ENCODE measurements around the gene USH2A.
A peak's percentile ranks its signal among the peaks of the same experiment; 100 is the strongest.

Gene USH2A

DNA sequence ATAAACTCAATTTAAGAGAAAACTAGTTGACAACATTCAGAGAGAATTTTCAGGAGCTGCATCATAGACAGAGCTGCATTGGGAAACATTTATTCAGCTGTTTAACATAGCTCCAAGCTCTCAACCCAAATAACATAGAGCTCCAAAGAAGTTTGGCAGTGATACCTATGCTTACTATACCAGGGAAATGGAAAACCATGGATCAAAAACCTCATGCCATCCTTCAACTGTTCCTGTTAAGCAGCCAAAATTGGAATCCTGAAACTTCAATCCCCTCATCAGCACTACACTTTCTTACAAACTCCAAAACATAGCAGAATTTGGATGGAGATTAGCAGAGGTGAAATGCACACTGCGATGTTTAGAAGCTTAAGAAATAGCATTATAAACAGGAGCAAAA, 164.4 kb downstream of the USH2A start:
- DNase-seq, result no peak

DNA sequence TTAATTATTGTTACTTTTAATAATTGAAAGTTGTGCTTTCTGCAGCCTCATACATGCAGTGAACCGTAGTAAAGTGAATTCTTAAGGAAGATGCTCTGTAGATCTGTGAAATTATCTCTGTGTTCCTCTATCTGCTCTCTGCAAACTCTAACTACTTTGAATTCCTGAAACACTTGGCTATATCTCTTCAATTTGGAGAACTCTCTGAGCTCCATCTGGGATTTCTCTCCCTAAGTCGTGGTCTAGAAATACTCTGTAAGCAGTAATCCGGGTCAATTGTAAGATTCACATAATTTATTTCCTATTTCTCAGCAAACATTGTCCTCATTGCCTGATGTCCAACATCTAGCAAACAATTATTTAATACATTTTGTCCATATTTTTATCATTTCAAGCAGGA, 164.9 kb downstream of the USH2A start:
- DNase-seq, result no peak

DNA sequence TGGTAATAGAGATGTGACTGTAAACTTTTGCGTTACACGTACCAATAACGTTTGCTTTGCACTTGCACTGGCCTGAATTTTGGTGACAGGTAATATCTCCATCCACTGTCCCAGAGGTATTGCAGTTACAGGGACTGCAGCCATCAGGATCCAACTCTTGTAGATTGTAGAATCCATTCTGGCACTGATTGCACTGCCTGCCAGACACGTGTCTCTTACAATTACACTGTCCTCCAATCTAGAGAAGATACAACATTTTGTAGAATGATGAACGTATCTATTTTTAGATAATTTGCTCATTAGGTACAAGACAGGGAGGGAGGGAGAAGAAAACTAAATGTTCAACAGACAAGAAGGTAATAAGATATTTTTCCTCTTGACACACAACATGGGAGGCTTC, 172.4 kb downstream of the USH2A start:
- no peak for DNase-seq

DNA sequence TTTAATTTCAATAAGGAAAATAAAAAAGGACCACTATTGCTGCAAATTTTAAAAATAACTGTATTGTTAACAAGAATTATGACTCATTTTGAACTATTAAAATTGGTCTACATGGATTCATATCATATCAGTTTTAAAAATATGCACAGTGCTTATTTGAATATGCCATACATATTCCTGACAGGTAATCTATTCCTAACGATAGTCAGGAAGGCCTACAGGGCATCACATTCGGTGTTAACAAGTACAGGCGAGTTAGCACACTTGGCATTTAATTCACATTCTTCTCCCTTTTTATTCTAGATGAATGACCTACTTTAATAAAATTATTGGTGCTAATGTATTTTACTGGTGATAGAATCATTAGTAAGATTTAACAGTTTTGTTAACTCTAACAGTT, 174.6 kb downstream of the USH2A start:
- no peak for DNase-seq

DNA sequence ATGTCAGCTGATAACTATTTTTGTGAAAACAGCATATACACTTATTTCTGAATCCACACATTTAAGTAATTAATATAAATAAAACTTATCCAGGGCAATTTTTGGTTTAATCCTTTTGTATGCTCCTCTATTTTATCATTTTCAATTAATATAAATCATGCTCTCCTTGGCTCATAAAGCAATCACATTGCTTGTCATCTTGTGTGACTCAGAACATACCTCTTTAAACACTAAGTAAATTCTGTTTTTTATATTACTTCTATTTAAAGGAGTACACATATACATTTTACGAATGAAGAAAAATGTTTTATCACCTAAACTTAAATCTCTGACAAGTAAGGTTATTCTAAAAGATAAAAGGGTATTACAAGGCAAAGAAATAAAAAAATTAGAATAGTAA, 175.3 kb downstream of the USH2A start:
- no peak for DNase-seq

DNA sequence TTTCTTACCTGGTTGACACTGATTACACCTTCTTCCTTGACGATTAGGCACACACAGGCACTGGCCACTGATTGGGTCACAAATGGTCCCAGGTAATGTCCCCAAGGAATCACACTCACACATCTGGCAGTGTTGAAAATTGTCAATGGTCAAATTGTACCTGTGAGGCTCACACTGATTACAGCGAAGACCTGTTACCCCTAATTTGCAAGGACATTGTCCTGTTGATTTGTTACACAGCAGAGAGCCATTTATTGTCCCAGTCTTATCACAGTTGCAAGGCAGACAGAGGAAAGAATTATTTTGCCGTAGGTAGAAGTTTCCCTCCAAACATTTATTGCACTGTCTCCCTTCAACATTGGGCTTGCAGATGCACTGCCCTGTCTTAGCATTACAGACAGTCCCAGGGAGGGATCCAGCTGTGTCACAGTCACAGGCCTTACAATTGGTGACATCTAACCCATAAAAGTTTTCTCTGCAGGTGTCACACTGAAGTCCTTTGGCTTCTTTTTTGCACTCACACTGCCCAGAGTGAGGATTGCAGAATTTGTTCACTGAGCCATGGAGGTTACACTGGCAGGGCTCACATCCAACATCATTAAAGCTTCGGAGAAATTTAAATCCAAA, 176.6 kb downstream of the USH2A start:
- no peak for DNase-seq

DNA sequence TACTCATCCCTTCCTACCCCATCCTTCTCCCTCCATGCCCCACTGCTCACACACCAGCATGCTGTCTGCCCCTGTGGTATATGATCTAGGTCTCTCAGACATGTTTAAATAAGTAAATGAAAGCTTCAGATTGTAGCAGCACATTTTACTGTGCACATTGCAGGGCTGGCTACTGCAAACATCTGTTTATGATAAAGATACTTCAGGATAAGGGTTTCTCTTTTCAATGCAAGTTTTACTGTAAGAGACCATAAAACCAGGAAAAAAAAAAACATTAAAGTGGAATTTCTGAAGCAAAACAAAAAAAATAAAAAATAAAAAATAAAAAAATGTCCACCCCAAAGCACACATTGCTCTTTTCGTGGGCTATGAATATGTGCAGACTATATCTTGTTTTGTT, 184.4 kb downstream of the USH2A start:
- no peak for DNase-seq

DNA sequence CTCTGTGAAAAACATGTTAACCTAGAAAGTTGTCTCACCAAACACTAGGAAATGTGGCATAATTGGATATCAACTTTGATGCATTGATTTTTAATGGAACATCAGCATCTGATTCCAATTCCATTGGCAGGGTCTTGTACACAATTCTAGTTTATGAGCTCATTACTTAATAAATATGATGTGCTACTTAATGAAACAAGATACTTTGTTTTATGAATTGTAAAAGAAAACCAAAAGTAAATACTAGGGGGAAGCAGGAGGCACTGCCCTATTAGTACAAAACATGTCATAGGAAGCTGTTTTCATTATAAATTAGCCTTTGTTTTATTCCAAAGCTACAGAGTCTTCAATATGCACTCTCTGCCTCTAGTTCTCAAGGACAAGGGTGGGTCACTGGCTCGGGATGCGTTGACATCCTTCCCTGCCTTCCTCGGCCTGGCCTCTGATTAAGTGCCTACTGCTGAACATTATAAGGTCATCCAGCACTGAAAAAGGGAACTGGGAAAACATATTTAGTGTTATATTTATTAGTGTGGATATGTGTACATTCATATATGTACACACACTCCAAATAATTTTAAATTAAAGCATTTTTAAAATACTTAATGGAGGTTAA, 185.2 kb downstream of the USH2A start:
- no peak for DNase-seq

DNA sequence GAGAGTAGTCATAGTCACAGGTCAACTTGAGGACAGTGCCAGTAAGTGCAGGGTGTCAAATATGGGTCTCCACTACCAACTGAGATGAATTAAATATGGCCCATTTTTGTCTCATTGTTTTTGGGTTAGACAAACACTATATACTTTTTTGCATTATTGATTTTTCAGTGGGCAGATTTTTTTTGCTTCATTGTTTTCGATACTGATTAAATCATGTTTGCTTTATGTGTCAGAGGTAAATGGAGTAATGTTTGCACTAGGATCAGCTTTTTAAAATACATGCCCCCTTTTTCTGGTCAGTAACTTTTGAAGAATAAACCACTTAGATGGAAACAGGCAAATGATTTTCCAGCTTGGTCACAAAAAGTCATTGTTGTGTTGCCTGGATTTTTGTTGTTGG, 199.0 kb downstream of the USH2A start:
- no peak for DNase-seq

DNA sequence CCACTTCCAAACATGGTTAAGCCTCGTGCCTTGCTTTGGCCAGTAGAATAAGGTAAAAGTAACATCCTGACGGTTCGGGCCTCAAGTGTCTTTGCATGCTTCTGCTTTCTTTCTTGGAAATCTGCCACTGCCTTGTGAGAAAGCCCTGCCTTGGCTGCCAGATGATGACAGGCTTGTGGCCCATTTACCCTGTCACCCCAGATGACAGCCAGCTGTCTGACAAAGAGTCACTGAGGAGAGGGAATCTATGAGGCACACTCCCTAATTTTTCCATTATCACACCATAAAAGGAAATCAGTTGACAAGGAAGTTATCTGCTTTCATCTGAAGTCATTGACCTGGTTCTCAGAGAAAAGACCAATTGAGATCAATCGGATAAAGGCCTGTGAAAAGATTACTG, 199.8 kb downstream of the USH2A start:
- no peak for DNase-seq

DNA sequence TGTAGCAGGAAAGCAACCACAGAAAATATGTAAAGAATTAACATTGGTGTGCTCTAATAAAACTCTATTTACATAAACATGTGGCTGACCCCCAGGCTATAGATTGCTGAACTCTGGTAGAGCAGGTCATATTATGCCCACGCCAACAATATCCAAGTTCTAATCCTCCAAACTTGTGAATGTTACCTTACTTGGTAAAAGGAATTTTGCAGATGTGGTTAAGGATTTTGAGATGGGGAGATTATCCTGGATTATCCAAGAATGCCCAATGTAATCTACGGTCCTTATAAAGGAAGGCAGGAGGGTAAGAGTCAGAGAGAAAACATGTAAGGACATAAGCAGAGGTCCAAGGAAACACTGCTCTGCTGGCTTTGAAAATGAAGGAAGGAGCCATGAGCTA, 201.0 kb downstream of the USH2A start:
- DNase-seq, result no peak

DNA sequence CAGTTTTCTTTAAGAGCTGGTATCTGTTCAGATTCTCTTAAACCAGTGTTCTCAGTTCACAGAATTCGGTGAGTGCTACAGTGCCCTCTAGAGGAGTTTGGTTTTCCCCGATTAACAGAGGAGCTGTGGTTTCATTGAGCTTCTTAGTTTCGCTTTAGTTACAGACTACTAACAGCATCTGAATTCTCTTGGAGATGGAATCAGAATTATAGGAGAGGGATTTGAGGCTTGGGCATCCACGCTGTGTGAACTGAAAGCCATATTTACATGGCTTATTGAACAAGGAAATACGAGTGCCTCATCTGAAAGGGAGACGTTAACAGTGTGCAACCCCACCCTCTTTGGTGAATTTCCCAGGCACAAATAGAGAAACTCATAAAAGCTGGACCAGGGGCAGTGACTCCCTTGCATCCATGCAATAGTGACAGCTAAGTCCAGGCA, 202.0 kb downstream of the USH2A start:
- DNase-seq, result peak; percentile 4

DNA sequence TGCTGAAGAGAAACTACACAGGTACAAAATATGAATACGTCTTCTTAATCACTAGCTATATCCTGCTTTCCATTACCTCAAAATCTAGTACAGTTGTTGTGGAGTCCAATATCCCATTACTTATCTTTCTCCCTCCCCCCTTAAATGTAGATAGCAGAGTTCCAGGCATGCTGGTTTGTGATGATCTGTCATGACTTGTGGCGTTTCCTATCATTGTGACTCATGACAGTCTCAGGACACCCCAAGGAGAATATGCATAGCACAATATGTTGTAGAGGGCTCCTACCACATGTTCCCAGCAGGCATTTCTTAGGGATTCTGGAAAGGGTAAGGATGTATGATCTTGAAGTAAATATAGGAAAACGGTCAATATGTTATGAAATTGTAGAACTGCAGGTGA, 206.9 kb downstream of the USH2A start:
- no peak for DNase-seq

DNA sequence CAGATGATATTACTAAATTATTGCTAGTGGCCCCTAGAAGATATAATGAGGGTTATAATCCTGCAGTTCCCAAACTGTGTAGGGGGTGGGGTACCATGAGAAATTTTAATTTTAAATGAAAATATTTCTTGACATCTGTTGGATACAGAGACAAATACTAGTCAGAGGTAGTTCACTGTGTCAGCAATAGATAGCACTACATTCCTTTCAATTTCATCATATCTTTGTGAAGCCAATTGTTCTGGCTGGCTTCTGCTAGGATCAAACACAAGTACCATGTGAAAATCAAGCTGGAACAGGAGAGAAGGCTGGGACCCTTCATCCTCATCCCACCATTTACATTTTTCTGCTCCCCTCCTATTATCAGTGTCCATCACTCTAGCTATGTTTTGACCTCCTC, 208.1 kb downstream of the USH2A start:
- no peak for DNase-seq

DNA sequence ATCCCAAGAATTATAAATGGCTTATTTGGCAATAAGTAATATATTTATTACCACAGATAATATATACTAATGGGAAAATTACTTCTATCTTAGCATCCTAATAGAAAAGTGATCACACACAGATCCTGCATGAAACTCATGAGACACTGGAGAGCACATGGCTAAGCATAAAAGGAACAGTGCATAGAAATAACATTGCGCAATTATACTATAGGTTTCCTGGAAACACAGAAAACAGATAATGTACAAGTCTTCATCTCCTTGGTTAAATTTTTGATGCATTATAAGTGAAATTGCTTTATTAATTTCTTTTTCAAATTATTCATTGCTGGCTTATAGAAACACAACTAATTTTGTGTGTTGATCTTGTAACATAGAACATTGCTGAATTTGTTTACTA, 210.4 kb downstream of the USH2A start:
- no peak for DNase-seq

DNA sequence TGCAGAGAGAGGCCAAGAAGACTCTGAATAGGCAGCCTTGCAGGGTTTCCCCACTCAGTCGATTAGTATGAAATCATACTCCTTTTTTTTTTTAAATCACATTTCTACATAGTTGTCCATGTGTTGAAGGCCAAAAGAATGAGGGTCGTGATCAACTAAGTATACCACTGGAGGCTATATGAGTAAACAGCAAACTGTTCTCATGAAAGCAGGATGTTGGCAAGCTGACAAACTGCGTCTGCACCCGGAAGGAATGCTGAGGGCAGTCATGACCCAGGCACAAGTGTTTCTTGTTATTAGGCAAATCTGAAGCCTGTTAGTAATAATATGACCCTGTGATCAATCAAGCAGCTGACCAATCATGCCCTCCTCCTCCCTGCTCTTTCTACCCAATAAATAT, 213.2 kb downstream of the USH2A start:
- no peak for DNase-seq

DNA sequence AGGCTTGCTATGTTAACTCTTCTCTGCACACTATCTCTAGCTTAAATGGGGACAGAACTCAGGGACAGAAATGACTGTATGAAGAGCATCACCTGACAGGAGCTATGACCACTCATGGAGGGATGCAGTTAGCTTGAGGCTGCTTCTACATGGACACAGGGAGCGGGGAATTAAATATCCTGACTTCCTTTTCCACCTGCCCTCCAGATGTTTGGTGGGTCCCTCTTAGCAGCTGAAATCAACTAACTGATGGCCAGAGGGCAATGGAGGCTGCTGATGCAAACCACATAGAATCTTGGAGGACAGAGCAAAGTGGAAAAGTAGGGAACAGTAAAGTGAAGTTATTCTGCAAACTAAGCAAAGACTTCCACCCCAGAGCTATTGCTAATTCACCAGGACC, 214.1 kb downstream of the USH2A start:
- no peak for DNase-seq

DNA sequence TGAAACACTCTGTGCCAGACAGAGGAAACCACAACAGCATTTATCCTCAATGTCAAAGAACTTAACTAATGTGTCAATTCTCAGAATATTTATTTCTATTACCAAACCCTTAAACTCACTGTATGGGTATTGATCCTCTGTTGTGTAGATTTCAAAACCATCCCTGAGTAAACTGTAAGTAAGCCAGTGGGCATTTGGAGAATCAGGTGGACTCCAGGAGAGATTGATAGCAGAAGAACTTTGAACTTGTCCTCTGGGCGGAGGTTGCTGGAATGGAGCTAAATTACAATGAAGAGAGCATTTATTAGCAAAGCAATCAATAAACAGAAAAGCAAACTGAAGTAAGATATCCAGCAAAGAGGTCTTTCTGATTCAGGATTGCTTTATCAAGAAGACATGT, 216.1 kb downstream of the USH2A start:
- no peak for DNase-seq

DNA sequence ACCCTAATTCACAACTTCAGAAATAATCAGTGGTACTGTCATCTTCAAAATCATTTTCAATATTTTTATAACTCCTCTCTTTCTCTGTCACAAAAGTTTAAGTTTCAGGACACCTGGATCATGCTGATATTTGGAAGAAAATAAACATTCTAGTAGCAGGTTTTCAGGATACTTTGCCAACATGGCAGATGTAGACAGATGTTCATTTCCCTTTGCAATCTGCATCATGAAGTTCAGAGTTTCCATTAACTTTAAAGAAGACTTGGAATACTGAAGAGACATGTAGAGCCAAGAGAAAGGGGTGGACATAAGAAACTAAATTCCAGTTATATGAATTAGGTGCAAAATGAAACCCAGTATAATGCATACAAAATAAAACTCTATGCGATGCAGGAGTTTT, 218.1 kb downstream of the USH2A start:
- DNase-seq, result no peak

DNA sequence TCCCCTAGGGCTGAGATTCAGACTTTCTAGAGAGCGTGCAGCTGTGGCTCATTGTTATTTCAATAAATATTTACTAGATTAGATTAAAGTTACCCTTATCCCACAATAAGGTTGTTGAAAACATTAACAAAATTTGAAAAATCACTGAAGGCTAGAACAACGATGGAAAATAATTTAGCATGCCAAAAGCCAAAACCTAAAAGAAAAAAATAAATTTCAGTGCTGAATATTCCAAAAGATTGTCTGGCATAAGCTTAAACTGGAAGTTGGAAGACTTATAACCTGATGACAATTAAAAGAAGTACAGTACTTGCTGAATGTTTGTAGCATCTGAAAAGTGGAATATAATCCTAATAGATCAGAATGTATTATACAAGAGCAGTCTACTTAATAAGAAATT, 221.3 kb downstream of the USH2A start:
- no peak for DNase-seq

DNA sequence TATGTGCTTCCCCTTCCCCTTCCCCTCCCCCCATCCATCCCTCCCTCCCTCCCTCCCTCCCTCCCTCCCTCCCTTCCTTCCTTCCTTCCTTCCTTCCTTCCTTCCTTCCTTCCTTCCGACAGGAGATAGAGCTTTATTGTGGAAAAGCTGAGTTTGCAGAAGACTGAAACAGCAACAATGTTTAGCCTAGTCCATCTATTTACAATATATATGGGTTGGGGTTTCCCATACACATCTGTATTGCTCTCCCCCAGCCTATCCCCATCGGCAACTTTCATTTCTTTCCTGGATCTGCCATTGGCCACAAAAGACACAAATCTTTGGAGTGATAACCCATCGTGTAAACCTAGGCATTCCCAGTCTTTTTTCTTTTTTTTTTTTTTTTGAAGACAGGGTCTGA, 222.3 kb downstream of the USH2A start:
- no peak for DNase-seq

DNA sequence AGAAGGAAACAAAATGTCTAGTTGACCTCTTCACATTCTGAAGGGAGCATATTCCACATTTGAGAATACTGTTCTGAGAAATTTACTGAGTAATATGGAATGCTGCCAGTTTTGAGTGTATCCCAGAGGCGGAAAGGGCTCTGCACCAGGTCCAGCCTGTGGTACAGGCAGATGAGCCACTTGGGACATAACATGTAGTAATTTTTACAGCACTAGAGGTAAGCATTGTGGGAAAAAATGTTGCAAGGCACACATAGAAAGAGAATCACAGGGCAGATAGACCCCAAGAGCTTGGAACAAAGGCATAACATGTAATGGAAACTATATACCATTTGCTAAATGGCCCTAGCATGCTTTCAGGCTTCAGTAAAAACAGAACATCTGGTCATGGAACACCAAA, 228.5 kb downstream of the USH2A start:
- no peak for DNase-seq

DNA sequence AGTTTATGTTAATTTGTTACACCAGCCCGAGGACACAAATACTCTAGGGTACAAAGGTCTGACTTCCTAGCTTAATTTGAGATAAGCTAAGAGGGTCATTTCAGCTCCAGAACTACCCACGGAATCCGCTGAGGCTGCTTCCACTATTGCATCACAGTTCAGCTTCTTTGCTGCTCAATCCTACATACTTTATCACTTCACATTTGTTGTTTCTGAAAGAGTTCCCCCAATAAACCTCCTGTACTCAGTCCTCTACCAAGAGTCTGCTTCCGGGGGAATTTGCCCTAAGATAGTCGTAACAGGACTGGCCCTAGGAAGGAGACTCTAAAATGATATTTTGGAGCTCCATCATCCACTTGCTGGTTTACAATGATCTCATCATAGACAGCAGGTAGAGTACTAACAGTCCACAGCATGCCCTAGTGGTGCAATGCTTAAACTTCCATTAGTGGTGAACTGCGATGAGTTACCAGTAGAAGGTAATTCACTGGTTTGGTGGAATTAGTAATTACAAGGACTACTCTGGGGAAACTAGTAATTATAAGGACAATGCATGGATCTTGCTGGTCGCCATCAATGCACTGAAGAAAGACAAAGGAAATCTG, 229.3 kb downstream of the USH2A start:
- DNase-seq, result no peak

DNA sequence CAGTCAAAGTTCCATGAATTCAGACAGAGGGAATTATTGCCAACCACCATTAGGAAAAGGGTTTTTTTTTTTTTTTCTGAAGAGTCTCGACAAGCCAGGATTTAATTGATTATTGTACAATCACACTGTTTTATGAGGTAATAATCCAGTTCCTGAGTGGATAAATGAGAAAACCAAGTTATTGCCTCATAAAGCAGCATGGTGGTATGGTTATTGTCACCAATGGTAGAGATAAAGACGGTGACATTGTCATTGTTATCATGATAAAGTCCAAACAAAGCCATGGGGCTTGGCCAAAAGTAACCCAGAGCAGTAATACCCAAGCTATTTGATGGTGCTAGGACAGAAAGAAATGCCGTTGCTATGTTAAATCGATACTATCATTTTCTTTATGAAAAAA, 232.8 kb downstream of the USH2A start:
- DNase-seq, result no peak

DNA sequence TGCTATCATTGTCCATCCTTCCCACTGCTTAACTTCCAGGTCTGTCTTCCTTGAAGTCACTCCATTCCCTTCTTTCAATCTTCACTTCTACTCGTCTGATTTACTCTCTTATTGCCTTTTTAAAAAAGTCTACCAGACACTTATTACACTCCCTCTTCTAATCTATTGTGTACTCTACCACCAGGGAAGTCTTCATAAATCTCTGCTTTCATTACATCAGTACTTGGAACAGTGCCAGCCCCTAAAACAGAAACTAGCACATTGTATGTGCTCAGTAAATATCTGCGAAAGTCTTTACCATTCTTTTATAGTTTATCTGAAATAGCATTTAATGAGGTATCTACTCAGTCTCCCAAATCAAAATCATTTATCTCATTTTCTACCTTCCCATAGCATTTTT, 236.4 kb downstream of the USH2A start:
- no peak for DNase-seq

All from NCI-H524 treated with DMSO at 0.1 percent for 48 hours (cell line).